ENCODE measurements around the gene SLC1A1. TPM values are rescaled to one million over a fixed set of nuclear protein-coding genes. Genes with fewer than 3 reads are reported as not detected.

The SLC1A1 gene
- total RNA-seq, 3 donors from 2014 or later (not counting 1 experiment from before 2014, with no cell fraction given): not detected

- Mint-ChIP-seq H3K4me3 (no peak overlapping the region), H3K36me3 (no peaks in the 10 kb centered on the region), H3K9me3 (no peaks in the 10 kb centered on the region), H3K4me1 (peaks cover 14 to 15% of the 10 kb centered on the region in 2 donors), H3K27me3 (ENCODE audit: low read depth in 2 of 2) (no peaks in the 10 kb centered on the region), H3K27ac (no peak overlapping the region)
- TF ChIP-seq CTCF (IDR thresholded peaks at IDR 0.05): no peak
- Histone ChIP-seq H3K36me3 (ENCODE audit: control insufficient read depth, insufficient read depth, low read length) (no peaks in the 10 kb centered on the region), H3K27me3 (ENCODE audit: control insufficient read depth, insufficient read depth, low read length) (no peaks in the 10 kb centered on the region), H3K9me3 (ENCODE audit: control insufficient read depth, insufficient read depth, low read length) (no peaks in the 10 kb centered on the region), H3K27ac (ENCODE audit: low read length) (no peak overlapping the region), H3K4me3 (ENCODE audit: low read length) (no peak overlapping the region), H3K4me1 (ENCODE audit: control insufficient read depth, insufficient read depth, low read length) (peaks cover 8% of the 10 kb centered on the region)
- ATAC-seq: no peak
- DNase-seq: no peak
- intact Hi-C loops (cut with micrococcal nuclease): no loop called here
- 87% methylated on average over 5 of the region's 5 CpGs for WGBS (ENCODE audit: insufficient coverage)
Measured at GRCh38 chr9:4615778-4616177, 125.5 kb downstream of the SLC1A1 start.

- ATAC-seq: no peak
- Mint-ChIP-seq H3K4me3 (no peak overlapping the region), H3K4me1 (peaks cover 14 to 15% of the 10 kb centered on the region in 2 donors), H3K27me3 (ENCODE audit: low read depth in 2 of 2) (no peaks in the 10 kb centered on the region), H3K9me3 (no peaks in the 10 kb centered on the region), H3K27ac (no peak overlapping the region), H3K36me3 (no peaks in the 10 kb centered on the region)
- Histone ChIP-seq H3K4me1 (ENCODE audit: control insufficient read depth, insufficient read depth, low read length) (peaks cover 8% of the 10 kb centered on the region), H3K36me3 (ENCODE audit: control insufficient read depth, insufficient read depth, low read length) (no peaks in the 10 kb centered on the region), H3K9me3 (ENCODE audit: control insufficient read depth, insufficient read depth, low read length) (no peaks in the 10 kb centered on the region), H3K27me3 (ENCODE audit: control insufficient read depth, insufficient read depth, low read length) (no peaks in the 10 kb centered on the region), H3K27ac (ENCODE audit: low read length) (no peak overlapping the region), H3K4me3 (ENCODE audit: low read length) (no peak overlapping the region)
- intact Hi-C loops (cut with micrococcal nuclease): no loop called here
- no peak for TF ChIP-seq CTCF (IDR thresholded peaks at IDR 0.05)
- WGBS (ENCODE audit: insufficient coverage): 83% methylated on average over 3 of the region's 3 CpGs
- DNase-seq: no peak
Measured at GRCh38 chr9:4617752-4618151, 127.5 kb downstream of the SLC1A1 start.

- Mint-ChIP-seq H3K9me3 (no peaks in the 10 kb centered on the region), H3K4me3 (no peak overlapping the region), H3K36me3 (no peaks in the 10 kb centered on the region), H3K27ac (no peak overlapping the region), H3K27me3 (ENCODE audit: low read depth in 2 of 2) (no peaks in the 10 kb centered on the region), H3K4me1 (peaks cover 14 to 15% of the 10 kb centered on the region in 2 donors)
- WGBS (ENCODE audit: insufficient coverage): 80% methylated on average over 1 of the region's 2 CpGs
- no peak for TF ChIP-seq CTCF (IDR thresholded peaks at IDR 0.05)
- Histone ChIP-seq H3K4me3 (ENCODE audit: low read length) (no peak overlapping the region), H3K9me3 (ENCODE audit: control insufficient read depth, insufficient read depth, low read length) (no peaks in the 10 kb centered on the region), H3K36me3 (ENCODE audit: control insufficient read depth, insufficient read depth, low read length) (no peaks in the 10 kb centered on the region), H3K4me1 (ENCODE audit: control insufficient read depth, insufficient read depth, low read length) (peaks cover 8% of the 10 kb centered on the region), H3K27ac (ENCODE audit: low read length) (no peak overlapping the region), H3K27me3 (ENCODE audit: control insufficient read depth, insufficient read depth, low read length) (no peaks in the 10 kb centered on the region)
- intact Hi-C loops (cut with micrococcal nuclease): no loop called here
- DNase-seq (no peak), ATAC-seq (no peak)
Measured at GRCh38 chr9:4618700-4619099, 128.4 kb downstream of the SLC1A1 start.

GRCh38 chr9:4620057-4620765 lies 129.9 kb downstream of the SLC1A1 start:
- Histone ChIP-seq H3K9me3 (ENCODE audit: control insufficient read depth, insufficient read depth, low read length) (no peaks in the 10 kb centered on the region), H3K36me3 (ENCODE audit: control insufficient read depth, insufficient read depth, low read length) (no peaks in the 10 kb centered on the region), H3K27me3 (ENCODE audit: control insufficient read depth, insufficient read depth, low read length) (no peaks in the 10 kb centered on the region), H3K4me3 (ENCODE audit: low read length) (no peak overlapping the region), H3K27ac (ENCODE audit: low read length) (no peak overlapping the region), H3K4me1 (ENCODE audit: control insufficient read depth, insufficient read depth, low read length) (peaks cover 8% of the 10 kb centered on the region)
- peaks cover 14 to 15% of the 10 kb centered on the region in 2 donors for H3K4me1 Mint-ChIP-seq
- H3K27ac Mint-ChIP-seq: peak overlapping the region; percentile 4 to 36
- H3K36me3 Mint-ChIP-seq: no peaks in the 10 kb centered on the region
- no peak for TF ChIP-seq CTCF (IDR thresholded peaks at IDR 0.05)
- H3K9me3 Mint-ChIP-seq: no peaks in the 10 kb centered on the region
- ATAC-seq (peak in 1 of 3 donors; percentile 61), DNase-seq (peak in 1 of 2 donors; percentile 23)
- H3K4me3 Mint-ChIP-seq: peak overlapping the region; percentile 38
- H3K27me3 Mint-ChIP-seq (ENCODE audit: low read depth in 2 of 2): no peaks in the 10 kb centered on the region
- intact Hi-C loops (cut with micrococcal nuclease): no loop called here
- 35% methylated on average over 3 of the region's 3 CpGs for WGBS (ENCODE audit: insufficient coverage)
